Muscle layer of duodenum (tissue), 2 donors: ENCODE data around the gene SSTR4.

Experiments
- H3K27ac ChIP-seq: one replicate; pipeline ENCODE4 v1.7.0; 2013; ENCODE audit warnings: mild to moderate bottlenecking, low read length
- H3K27me3 ChIP-seq: one replicate; pipeline ENCODE4 v1.7.0; 2013; ENCODE audit warnings: low read depth, mild to moderate bottlenecking, control low read depth, low read length
- H3K36me3 ChIP-seq, 2 donors: one replicate each; pipeline ENCODE4 v1.7.0; 2013; ENCODE audit warnings: low read length in 2 of 2, control low read depth in 1 of 2, mild to moderate bottlenecking in 1 of 2; ENCODE audit not compliant: insufficient read depth in 2 of 2, control insufficient read depth in 1 of 2
- H3K4me1 ChIP-seq, 2 donors: one replicate each; pipeline ENCODE4 v1.7.0; 2013; ENCODE audit warnings: low read length in 2 of 2, mild to moderate bottlenecking in 2 of 2, control low read depth in 1 of 2, moderate library complexity in 1 of 2; ENCODE audit not compliant: insufficient read depth in 2 of 2, control insufficient read depth in 1 of 2
- H3K4me3 ChIP-seq, 2 donors: one replicate each; pipeline ENCODE4 v1.7.0; 2013; ENCODE audit warnings: low read length in 2 of 2, low read depth in 1 of 2, mild to moderate bottlenecking in 1 of 2
- H3K9me3 ChIP-seq, 2 donors: one replicate each; pipeline ENCODE4 v1.7.0; 2013; ENCODE audit warnings: low read length in 2 of 2, control low read depth in 1 of 2, mild to moderate bottlenecking in 1 of 2; ENCODE audit not compliant: control insufficient read depth in 1 of 2
- donor health status: healthy.

Gene SSTR4

DNA sequence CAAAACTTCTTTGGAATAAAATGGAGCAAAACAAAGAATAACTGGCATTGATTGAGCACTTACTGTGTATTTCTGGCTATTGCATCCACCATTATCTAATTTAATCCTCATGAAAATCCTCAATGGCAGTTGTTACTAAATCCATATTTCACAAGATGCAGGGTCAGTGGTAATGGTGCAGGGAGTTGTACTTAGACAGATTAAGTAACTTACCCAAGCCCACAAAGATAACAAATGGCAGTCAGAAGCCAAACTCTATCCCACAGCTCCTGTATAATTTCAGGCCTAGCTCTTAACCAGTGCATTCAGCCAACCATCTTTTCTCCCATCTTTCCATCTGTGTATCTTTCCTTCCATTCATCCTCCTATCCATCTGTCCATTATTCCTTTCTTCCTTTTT is 29.3 kb upstream of the SSTR4 start:
- Histone ChIP-seq H3K9me3 (no peaks in the 10 kb centered on the region), H3K27me3 (no peaks in the 10 kb centered on the region), H3K4me1 (no peaks in the 10 kb centered on the region), H3K27ac (no peak overlapping the region), H3K4me3 (no peak overlapping the region), H3K36me3 (no peaks in the 10 kb centered on the region)

DNA sequence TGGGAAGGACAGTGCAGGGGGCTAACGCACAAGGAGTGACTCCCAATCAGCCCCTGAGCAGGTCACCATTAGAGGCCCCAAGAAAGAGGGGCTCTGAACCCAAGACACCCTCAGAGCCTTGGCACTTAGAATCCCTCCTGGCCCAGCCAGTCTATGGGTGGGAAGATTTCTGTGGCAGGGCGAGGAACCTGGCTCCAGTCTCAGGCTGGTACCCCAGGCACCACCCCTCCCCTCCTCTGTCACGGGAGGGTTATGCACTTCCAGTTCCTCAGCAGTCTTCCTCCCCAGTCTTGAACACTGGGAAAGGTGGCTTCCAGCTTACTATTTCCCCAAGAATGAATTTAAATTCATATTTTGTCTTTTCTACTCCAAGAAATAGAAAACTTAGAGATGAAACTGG is 27.6 kb upstream of the SSTR4 start:
- Histone ChIP-seq H3K27me3 (no peaks in the 10 kb centered on the region), H3K4me1 (no peaks in the 10 kb centered on the region), H3K27ac (no peak overlapping the region), H3K36me3 (no peaks in the 10 kb centered on the region), H3K9me3 (no peaks in the 10 kb centered on the region), H3K4me3 (no peak overlapping the region)

- H3K9me3 ChIP-seq = no peaks in the 10 kb centered on the region
- no peak overlapping the region for H3K4me3 ChIP-seq
- H3K27me3 ChIP-seq = no peaks in the 10 kb centered on the region
- no peaks in the 10 kb centered on the region for H3K4me1 ChIP-seq
- H3K36me3 ChIP-seq = no peaks in the 10 kb centered on the region
- H3K27ac ChIP-seq = no peak overlapping the region
Measured at GRCh38 chr20:23007886-23008655, 27.0 kb upstream of the SSTR4 start.

GRCh38 chr20:23008667-23009066 is 26.4 kb upstream of the SSTR4 start:
- no peaks in the 10 kb centered on the region for H3K36me3 ChIP-seq
- H3K4me3 ChIP-seq = no peak overlapping the region
- no peak overlapping the region for H3K27ac ChIP-seq
- no peaks in the 10 kb centered on the region for H3K9me3 ChIP-seq
- no peaks in the 10 kb centered on the region for H3K27me3 ChIP-seq
- H3K4me1 ChIP-seq = no peaks in the 10 kb centered on the region

DNA sequence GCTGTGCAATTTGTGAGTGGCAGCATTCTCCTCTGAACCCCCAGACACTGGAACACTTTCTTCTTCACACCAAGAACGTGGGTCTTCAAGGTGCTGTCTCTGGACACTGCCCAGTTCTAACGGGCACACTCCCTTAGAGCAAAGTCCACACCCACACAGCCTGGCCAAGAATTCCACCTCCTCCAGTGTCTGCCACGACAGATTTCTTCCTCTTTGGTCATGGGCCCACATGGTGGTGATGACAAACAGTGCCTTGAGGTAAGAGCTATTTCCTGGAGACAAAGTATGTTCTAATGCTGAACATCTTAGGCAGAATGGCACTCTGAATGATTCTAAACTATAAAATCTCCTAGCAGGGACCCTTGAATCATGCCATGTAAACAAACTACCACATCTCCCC is 25.5 kb upstream of the SSTR4 start:
- no peak overlapping the region for H3K27ac ChIP-seq
- H3K27me3 ChIP-seq = no peaks in the 10 kb centered on the region
- H3K36me3 ChIP-seq = no peaks in the 10 kb centered on the region
- H3K9me3 ChIP-seq = no peaks in the 10 kb centered on the region
- no peaks in the 10 kb centered on the region for H3K4me1 ChIP-seq
- H3K4me3 ChIP-seq = no peak overlapping the region

DNA sequence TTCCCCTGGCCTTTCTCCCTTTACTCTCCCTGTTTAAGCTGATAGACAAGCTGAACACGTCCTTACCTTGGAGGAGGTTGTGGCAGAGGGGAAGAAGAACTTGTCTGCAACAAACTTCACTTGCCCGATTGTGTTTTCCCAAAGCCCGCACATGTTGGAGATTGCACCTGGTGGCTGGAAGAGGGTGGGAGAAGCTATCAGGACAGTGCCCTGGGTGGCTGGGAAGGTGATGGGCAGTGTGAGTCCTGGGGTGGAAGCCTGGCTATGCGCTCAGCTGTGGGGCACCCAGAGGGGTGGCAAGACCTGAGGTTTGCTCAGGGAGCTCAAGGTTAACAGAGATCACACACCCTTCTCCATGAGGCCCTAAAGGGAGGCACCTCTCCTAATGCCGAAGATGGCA is 25.0 kb upstream of the SSTR4 start:
- no peaks in the 10 kb centered on the region for H3K4me1 ChIP-seq
- H3K4me3 ChIP-seq = no peak overlapping the region
- no peaks in the 10 kb centered on the region for H3K9me3 ChIP-seq
- H3K27ac ChIP-seq = no peak overlapping the region
- no peaks in the 10 kb centered on the region for H3K27me3 ChIP-seq
- H3K36me3 ChIP-seq = no peaks in the 10 kb centered on the region

DNA sequence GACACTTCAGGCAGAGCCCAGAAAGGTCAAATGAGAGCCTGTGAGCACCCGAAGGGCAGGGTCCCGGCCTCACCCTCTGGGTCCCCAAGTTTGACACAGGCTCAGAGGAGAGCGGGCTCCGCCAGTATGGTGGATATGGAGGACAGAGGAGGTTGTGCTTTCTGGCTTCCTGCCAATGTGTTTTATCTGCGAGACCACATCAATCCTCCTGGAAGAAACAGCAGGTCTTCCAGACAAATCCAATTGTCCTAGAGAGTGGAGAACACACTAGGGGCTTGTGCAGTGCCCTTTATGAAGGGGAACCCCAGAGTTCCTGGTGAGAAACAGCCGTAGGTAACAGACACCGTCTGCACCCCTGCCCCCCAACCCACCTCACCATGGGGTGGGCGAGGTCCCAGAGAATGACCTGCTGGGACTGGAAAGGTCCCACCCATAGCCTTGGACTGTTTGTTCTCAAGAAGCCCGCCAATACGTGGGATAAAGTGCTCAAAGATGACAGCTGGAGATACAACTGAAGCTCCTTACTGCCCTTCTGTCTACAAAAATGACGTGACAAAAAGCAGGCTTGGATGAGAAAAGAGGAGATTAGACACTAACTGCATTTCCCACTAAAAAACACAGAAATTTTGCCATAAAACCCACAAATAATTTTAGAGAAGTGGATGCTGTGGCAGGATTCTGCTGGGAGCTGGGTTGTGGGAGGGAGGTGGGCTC is 23.9 kb upstream of the SSTR4 start:
- no peaks in the 10 kb centered on the region for H3K4me1 ChIP-seq

GRCh38 chr20:23013429-23013828 is 21.7 kb upstream of the SSTR4 start:
- Histone ChIP-seq H3K36me3 (no peaks in the 10 kb centered on the region), H3K4me3 (no peak overlapping the region), H3K4me1 (no peaks in the 10 kb centered on the region), H3K27me3 (no peaks in the 10 kb centered on the region), H3K9me3 (no peaks in the 10 kb centered on the region), H3K27ac (no peak overlapping the region)

More for the DNA sequence above, 23.9 kb upstream of the SSTR4 start:
- Histone ChIP-seq H3K4me3 (no peak overlapping the region), H3K9me3 (no peaks in the 10 kb centered on the region), H3K27me3 (no peaks in the 10 kb centered on the region), H3K36me3 (no peaks in the 10 kb centered on the region), H3K27ac (no peak overlapping the region)

DNA sequence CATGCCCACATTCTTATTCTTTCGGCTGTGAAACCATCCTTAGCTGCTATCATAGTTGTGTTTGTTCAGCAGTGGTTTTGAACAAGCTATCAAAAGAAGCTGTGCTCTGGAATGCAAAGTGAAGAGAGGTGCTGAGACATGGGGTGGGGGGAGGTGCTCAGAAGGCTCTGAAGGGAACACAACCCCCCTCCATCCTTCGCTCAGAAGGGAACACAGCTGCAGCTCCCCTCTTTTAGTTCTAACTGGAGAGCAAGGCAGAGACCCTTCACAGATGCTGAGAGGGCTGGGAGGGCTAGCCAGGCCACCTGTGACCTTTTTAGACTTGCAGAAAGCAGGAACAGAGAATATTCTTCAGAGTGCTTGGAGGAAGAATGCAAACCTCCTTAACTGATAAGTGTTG is 17.6 kb upstream of the SSTR4 start:
- no peak overlapping the region for H3K4me3 ChIP-seq
- H3K27me3 ChIP-seq = no peaks in the 10 kb centered on the region
- H3K36me3 ChIP-seq = no peaks in the 10 kb centered on the region
- no peaks in the 10 kb centered on the region for H3K4me1 ChIP-seq
- H3K27ac ChIP-seq = no peak overlapping the region
- H3K9me3 ChIP-seq = no peaks in the 10 kb centered on the region

GRCh38 chr20:23018432-23018831 is 16.7 kb upstream of the SSTR4 start:
- Histone ChIP-seq H3K9me3 (no peaks in the 10 kb centered on the region), H3K27ac (no peak overlapping the region), H3K4me3 (no peak overlapping the region), H3K27me3 (no peaks in the 10 kb centered on the region), H3K4me1 (no peaks in the 10 kb centered on the region), H3K36me3 (no peaks in the 10 kb centered on the region)

- H3K36me3 ChIP-seq = no peaks in the 10 kb centered on the region
- H3K4me1 ChIP-seq = no peaks in the 10 kb centered on the region
- H3K9me3 ChIP-seq = no peaks in the 10 kb centered on the region
- H3K4me3 ChIP-seq = no peak overlapping the region
- no peak overlapping the region for H3K27ac ChIP-seq
- H3K27me3 ChIP-seq = no peaks in the 10 kb centered on the region
Measured at GRCh38 chr20:23018941-23019340, 16.2 kb upstream of the SSTR4 start.

GRCh38 chr20:23019403-23019802 is 15.7 kb upstream of the SSTR4 start:
- Histone ChIP-seq H3K27me3 (no peaks in the 10 kb centered on the region), H3K4me1 (no peaks in the 10 kb centered on the region), H3K36me3 (no peaks in the 10 kb centered on the region), H3K9me3 (no peaks in the 10 kb centered on the region), H3K4me3 (no peak overlapping the region), H3K27ac (no peak overlapping the region)
